ENCODE results near the gene EPHX1. TPM values are rescaled to one million over a fixed set of nuclear protein-coding genes. Genes with fewer than 3 reads are reported as not detected.

The EPHX1 gene
- total RNA-seq, 1 donor, result 3.3 TPM

DNA sequence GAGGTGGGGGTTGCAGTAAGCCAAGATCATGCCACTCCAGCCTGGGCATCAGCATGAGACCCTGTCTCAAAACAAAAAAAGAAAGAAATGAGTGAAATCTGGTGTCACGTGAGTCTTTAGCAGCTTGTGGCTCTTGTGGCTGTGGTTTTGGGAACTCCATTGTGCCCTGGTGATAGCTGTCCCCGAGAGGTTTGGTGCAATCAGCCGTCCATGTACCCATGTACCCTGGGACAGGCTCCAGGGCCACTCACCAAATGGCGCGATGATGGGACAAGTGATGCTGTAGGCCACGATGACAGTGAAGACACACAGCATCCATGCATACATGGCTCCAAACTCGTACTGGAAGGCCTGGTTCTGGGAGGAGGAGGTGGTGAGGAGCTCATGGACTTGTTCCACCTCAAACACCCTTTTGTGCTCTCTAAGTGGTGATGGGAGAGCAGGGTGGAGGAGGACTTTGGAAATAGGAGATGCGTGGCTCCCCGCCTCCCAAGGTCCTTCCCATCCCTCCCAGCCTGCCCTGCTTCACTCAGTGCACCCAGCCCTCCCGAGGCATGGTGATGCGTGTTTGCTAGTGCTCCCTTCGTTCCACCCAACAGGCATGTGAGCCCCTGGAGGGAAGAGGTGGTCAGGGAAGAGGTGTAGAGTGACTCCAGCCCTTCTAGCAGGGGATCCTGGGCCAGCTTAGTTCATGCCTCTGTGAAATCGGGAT is 42.6 kb downstream of the EPHX1 start:
- Histone ChIP-seq H3K4me3 (ENCODE audit: low read length) (no peak overlapping the region), H3K4me1 (ENCODE audit: insufficient read depth, low read length) (peaks cover 61% of the 10 kb centered on the region), H3K9me3 (ENCODE audit: low read depth, low read length) (no peaks in the 10 kb centered on the region), H3K27me3 (ENCODE audit: insufficient read depth, low read length) (no peaks in the 10 kb centered on the region)

GRCh38 chr1:225853441-225853840 is 43.5 kb downstream of the EPHX1 start:
- H3K27me3 ChIP-seq (ENCODE audit: insufficient read depth, low read length), result no peaks in the 10 kb centered on the region
- H3K9me3 ChIP-seq (ENCODE audit: low read depth, low read length), result no peaks in the 10 kb centered on the region
- H3K4me3 ChIP-seq (ENCODE audit: low read length), result no peak overlapping the region
- H3K4me1 ChIP-seq (ENCODE audit: insufficient read depth, low read length), result peaks cover 52% of the 10 kb centered on the region

- no peak overlapping the region for H3K4me3 ChIP-seq (ENCODE audit: low read length)
- H3K4me1 ChIP-seq (ENCODE audit: insufficient read depth, low read length), result peaks cover 31% of the 10 kb centered on the region
- no peaks in the 10 kb centered on the region for H3K27me3 ChIP-seq (ENCODE audit: insufficient read depth, low read length)
- H3K9me3 ChIP-seq (ENCODE audit: low read depth, low read length), result no peaks in the 10 kb centered on the region
Observed at GRCh38 chr1:225855503-225856300, 45.8 kb downstream of the EPHX1 start.

- H3K4me3 ChIP-seq (ENCODE audit: low read length), result no peak overlapping the region
- H3K9me3 ChIP-seq (ENCODE audit: low read depth, low read length), result no peaks in the 10 kb centered on the region
- H3K4me1 ChIP-seq (ENCODE audit: insufficient read depth, low read length), result peaks cover 24% of the 10 kb centered on the region
- H3K27me3 ChIP-seq (ENCODE audit: insufficient read depth, low read length), result no peaks in the 10 kb centered on the region
Observed at GRCh38 chr1:225857256-225857655, 47.3 kb downstream of the EPHX1 start.

GRCh38 chr1:225859151-225859550 is 49.2 kb downstream of the EPHX1 start:
- no peaks in the 10 kb centered on the region for H3K9me3 ChIP-seq (ENCODE audit: low read depth, low read length)
- no peaks in the 10 kb centered on the region for H3K27me3 ChIP-seq (ENCODE audit: insufficient read depth, low read length)
- no peak overlapping the region for H3K4me3 ChIP-seq (ENCODE audit: low read length)
- peaks cover 17% of the 10 kb centered on the region for H3K4me1 ChIP-seq (ENCODE audit: insufficient read depth, low read length)

- H3K4me1 ChIP-seq (ENCODE audit: insufficient read depth, low read length), result peaks cover 18% of the 10 kb centered on the region
- H3K4me3 ChIP-seq (ENCODE audit: low read length), result no peak overlapping the region
- no peaks in the 10 kb centered on the region for H3K9me3 ChIP-seq (ENCODE audit: low read depth, low read length)
- no peaks in the 10 kb centered on the region for H3K27me3 ChIP-seq (ENCODE audit: insufficient read depth, low read length)
Observed at GRCh38 chr1:225860107-225860506, 50.2 kb downstream of the EPHX1 start.

DNA sequence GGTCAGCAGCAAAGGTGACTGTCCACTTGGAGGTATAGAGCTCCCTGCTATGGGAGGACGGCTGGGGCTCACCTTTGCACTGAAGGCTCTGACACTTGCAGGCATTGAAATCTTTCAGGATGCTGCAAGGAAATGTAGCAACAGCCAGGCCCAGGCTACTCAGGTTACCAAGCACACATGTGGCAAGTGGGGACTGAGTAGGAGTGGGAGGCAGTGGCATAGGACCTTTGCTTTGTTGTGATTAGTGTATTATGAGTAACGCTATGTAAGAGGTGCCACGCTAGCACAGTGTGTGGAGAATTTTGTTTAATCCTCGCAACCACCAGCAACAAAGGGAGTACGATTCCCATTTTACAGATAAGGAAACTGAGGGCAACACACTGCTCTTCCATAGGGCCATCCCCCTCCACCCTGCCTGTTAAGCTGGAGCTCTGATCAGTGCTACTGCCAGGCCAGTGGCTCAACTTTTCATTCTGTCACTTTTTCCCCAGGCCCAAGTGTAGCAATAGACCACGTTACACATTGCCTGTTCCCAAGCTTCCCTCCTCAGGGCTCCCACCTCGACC is 51.0 kb downstream of the EPHX1 start:
- no peaks in the 10 kb centered on the region for H3K9me3 ChIP-seq (ENCODE audit: low read depth, low read length)
- no peak overlapping the region for H3K4me3 ChIP-seq (ENCODE audit: low read length)
- no peaks in the 10 kb centered on the region for H3K27me3 ChIP-seq (ENCODE audit: insufficient read depth, low read length)
- H3K4me1 ChIP-seq (ENCODE audit: insufficient read depth, low read length), result peaks cover 20% of the 10 kb centered on the region

DNA sequence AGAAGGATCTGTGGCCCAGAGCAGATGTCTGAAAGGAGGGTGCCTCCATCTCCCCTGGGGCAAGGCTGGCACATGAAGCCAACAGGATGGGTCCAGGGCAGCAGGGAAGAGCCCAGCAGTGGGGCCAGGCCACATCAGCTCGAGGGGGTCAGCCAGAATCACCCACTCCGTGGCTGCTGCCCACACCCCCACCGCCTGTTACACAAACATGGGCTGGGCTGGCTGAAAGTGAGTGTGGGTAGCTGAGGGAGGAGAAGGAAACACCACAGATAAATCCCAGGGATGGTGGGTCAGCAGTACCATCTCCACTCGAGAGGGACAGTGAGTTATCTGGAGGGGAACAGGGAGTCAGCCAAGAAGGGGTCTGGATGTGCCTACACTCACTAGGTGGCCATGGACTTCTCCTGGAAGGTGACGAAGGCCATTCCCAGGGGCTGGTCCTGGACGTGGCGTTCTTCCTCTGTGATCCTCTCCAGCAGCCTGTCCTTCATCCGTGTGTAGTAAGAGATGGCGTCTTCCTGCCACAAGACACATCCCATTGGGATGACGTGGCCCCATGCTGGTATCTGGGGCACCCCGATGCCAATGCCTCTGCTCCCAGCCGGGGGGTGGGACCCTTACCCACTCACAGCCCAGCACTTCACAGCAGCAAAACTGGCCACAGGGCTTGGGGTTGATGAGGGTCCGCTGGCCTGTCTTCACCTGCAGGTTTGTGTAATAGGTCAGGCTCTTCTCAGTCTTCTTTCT is 52.1 kb downstream of the EPHX1 start:
- H3K27me3 ChIP-seq (ENCODE audit: insufficient read depth, low read length), result no peaks in the 10 kb centered on the region
- no peak overlapping the region for H3K4me3 ChIP-seq (ENCODE audit: low read length)
- H3K4me1 ChIP-seq (ENCODE audit: insufficient read depth, low read length), result peaks cover 20% of the 10 kb centered on the region
- H3K9me3 ChIP-seq (ENCODE audit: low read depth, low read length), result no peaks in the 10 kb centered on the region

- peaks cover 25% of the 10 kb centered on the region for H3K4me1 ChIP-seq (ENCODE audit: insufficient read depth, low read length)
- no peaks in the 10 kb centered on the region for H3K9me3 ChIP-seq (ENCODE audit: low read depth, low read length)
- no peak overlapping the region for H3K4me3 ChIP-seq (ENCODE audit: low read length)
- H3K27me3 ChIP-seq (ENCODE audit: insufficient read depth, low read length), result no peaks in the 10 kb centered on the region
Observed at GRCh38 chr1:225862581-225862950, 52.6 kb downstream of the EPHX1 start.

DNA sequence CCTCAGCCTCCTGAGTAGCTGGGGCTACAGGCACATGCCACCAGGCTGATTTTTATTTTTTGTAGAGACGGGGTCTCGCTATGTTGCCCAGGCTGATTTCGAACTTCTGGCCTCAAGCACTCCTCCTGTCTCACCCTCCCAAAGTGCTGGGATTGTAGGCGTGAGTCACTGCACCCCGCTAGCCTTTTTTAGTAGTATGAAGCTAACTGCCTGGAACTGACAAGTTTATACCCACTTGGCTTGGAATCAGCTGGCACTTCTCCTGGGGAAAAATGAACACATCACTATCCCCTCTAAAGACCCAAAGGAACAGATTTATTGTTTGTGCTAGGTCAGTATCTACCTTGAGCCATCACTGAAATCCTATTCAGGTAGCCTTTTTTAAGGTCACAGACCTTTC is 53.2 kb downstream of the EPHX1 start:
- Histone ChIP-seq H3K4me1 (ENCODE audit: insufficient read depth, low read length) (peaks cover 30% of the 10 kb centered on the region), H3K4me3 (ENCODE audit: low read length) (no peak overlapping the region), H3K27me3 (ENCODE audit: insufficient read depth, low read length) (no peaks in the 10 kb centered on the region), H3K9me3 (ENCODE audit: low read depth, low read length) (no peaks in the 10 kb centered on the region)

DNA sequence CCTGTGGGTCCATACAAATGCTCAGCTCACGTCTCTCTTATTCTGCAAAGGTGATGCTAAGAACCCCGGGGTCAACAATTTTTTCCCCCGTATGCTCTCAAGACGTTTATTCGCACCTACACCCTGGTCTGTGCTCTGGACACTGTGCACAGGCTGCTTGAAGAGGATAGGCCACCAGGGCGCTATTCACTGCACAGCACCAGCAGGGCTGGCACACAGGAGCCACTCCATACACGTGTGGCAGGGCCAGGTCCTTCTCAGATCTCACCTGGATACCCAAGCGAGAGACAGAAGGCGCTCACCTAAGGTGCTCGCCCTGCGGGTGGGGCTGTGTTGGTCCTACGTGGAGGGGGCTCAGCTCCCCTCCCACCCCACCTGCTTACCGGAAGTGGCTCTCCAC is 55.6 kb downstream of the EPHX1 start:
- Histone ChIP-seq H3K27me3 (ENCODE audit: insufficient read depth, low read length) (no peaks in the 10 kb centered on the region), H3K4me1 (ENCODE audit: insufficient read depth, low read length) (peaks cover 30% of the 10 kb centered on the region), H3K9me3 (ENCODE audit: low read depth, low read length) (no peaks in the 10 kb centered on the region), H3K4me3 (ENCODE audit: low read length) (no peak overlapping the region)

DNA sequence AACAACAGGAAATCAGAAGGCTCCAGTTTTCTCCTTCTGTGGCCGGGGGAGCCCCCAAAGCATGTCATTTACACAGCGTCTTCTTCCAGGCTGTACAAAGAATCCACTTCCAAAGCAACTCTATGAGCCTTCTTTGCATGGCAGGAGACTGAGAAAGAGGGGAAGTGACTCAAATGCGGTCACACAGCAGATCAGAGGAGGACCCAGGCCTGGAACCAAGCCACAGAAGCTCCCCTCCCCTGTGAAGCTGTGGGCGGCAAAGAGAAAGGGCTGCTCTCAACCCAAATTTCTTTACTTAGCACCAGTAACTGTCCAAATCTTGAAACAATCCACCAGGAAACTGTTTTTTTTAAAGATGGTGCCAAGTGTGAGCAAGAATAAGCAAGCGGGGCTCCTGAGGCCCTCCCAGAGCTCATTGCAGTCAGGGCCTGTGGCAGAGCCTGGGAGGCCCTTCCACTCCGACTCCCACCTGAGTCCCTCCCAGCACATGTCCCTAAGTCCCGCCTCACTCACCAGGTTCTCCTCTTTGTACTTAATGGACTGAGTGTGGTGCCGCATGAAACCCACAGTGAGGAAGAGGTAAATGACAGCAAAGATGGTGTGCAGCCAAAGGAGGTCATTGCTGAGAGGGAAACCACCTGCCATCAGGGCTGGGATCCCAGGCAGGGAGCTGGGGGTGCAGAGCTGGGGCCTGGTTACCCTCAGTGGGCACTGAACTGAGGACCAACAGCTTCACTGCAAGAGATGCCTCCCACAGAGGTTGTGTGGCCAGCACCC is 56.3 kb downstream of the EPHX1 start:
- H3K27me3 ChIP-seq (ENCODE audit: insufficient read depth, low read length), result no peaks in the 10 kb centered on the region
- H3K4me1 ChIP-seq (ENCODE audit: insufficient read depth, low read length), result peaks cover 30% of the 10 kb centered on the region
- H3K9me3 ChIP-seq (ENCODE audit: low read depth, low read length), result no peaks in the 10 kb centered on the region
- H3K4me3 ChIP-seq (ENCODE audit: low read length), result no peak overlapping the region

DNA sequence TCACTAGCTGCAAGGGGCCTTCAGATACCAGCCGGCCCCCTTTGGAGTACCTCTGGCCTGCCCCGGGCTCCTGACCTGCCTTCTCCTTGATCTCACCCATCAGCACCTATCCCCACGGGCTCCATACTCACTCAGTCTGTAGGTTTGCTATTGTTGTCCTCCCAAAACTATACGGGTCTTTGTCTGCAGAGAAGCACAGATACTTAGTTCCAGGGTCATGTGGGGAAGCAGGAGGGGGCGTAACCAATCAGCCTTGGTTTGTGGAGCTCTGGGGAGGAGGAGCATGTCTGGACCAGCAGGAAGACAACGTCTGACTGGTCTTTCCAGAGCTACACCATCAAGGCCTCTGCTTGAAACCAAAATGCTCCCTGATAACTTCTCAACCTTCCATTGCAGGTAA is 57.1 kb downstream of the EPHX1 start:
- Histone ChIP-seq H3K9me3 (ENCODE audit: low read depth, low read length) (no peaks in the 10 kb centered on the region), H3K27me3 (ENCODE audit: insufficient read depth, low read length) (no peaks in the 10 kb centered on the region), H3K4me1 (ENCODE audit: insufficient read depth, low read length) (peaks cover 30% of the 10 kb centered on the region), H3K4me3 (ENCODE audit: low read length) (no peak overlapping the region)

DNA sequence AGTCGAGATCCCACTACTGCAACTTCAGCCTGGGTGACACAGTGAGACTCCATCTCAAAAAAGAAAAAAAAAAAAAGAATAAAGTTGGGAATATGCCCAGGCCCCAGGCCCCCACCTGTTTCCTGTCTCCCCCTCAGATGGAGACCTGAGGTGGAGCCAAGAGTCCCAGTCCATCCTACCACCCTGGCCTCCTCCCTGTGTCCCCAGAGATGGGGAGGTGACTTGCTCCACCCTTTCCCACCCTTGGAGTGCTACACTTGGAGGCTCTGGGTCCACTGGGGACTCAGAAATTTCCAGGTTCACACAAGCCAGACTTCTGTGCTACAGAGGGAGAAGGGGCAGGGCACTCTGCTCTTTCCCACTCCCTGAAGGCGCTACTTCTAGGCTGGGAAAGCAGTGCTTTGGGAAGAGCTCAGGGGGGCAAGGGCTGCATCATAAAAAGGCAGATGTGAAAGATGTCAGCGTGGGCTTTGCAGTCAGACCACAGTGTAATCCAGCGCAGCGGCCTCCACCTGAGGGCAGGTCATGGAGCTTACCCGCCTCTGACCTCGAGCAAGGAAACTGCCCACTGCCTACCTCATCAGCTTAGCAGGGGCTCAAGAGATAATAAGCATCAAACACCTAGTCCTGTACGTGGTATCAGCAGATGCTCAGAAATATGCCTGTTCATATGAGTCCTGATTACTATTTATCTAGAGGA is 58.9 kb downstream of the EPHX1 start:
- Histone ChIP-seq H3K4me1 (ENCODE audit: insufficient read depth, low read length) (peaks cover 35% of the 10 kb centered on the region), H3K9me3 (ENCODE audit: low read depth, low read length) (no peaks in the 10 kb centered on the region), H3K27me3 (ENCODE audit: insufficient read depth, low read length) (no peaks in the 10 kb centered on the region), H3K4me3 (ENCODE audit: low read length) (no peak overlapping the region)
